Measurements from ENCODE around the gene KRTAP10-4.

DNA sequence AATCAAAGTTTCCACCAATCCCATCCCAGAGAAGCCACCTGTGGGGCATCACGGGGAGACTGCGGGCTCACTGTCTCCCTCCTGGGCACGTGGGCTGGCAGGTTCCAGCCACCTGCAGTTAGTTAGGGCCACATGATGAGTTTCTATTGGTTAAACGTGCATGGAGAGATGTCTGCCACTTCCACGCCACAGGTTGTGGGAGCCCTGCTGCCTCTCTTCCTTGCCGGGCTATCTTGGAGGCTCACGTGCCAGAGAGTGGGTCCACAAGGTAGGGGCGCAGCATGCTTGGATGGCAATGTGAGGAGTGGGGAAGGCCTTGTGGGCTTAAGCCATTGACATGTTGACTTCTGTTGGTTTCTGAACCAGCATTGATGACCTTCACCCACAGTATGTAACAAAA lies 30.4 kb downstream of the KRTAP10-4 start:
- TF ChIP-seq, protein P1, sequence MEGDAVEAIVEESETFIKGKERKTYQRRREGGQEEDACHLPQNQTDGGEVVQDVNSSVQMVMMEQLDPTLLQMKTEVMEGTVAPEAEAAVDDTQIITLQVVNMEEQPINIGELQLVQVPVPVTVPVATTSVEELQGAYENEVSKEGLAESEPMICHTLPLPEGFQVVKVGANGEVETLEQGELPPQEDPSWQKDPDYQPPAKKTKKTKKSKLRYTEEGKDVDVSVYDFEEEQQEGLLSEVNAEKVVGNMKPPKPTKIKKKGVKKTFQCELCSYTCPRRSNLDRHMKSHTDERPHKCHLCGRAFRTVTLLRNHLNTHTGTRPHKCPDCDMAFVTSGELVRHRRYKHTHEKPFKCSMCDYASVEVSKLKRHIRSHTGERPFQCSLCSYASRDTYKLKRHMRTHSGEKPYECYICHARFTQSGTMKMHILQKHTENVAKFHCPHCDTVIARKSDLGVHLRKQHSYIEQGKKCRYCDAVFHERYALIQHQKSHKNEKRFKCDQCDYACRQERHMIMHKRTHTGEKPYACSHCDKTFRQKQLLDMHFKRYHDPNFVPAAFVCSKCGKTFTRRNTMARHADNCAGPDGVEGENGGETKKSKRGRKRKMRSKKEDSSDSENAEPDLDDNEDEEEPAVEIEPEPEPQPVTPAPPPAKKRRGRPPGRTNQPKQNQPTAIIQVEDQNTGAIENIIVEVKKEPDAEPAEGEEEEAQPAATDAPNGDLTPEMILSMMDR (conservative IDR thresholded peaks at IDR 0.05 in 1 of 2, IDR thresholded peaks at IDR 0.05 in 1 of 2; ENCODE audit: low read depth in 1 of 2, low read length in 2 of 2): no peak
- no peak for TF ChIP-seq EZH2 (IDR thresholded peaks at IDR 0.05; ENCODE audit: low read length, missing control alignments)
